Neural progenitor cell (in vitro differentiated cells): ENCODE measurements around the gene CCL5. TPM values are rescaled to one million over a fixed set of nuclear protein-coding genes. Genes with fewer than 3 reads are reported as not detected.

Experiments
- DNase-seq: peaks from one replicate; pipeline ENCODE4 v3.0.0-alpha.2; 2016; ENCODE audit warnings: low spot score
- H2AFZ ChIP-seq: fragments of 200-600 bp; sonication (generic); replicated peaks from 2 replicates; pipeline ENCODE4 v1.6.1; 2016; ENCODE audit warnings: antibody characterized with exemption
- H3F3A ChIP-seq: fragments of 200-600 bp; sonication (generic); 2 replicates; pipeline ENCODE4 v1.6.1; 2016; ENCODE audit warnings: antibody characterized with exemption, low read depth
- H3K27ac ChIP-seq: fragments of 200-600 bp; sonication (generic); 2 replicates; pipeline ENCODE4 v1.5.1; 2016; ENCODE audit warnings: mild to moderate bottlenecking
- H3K27me3 ChIP-seq: fragments of 200-600 bp; sonication (generic); 2 replicates; pipeline ENCODE4 v1.6.1; 2016; ENCODE audit warnings: mild to moderate bottlenecking, moderate library complexity
- H3K36me3 ChIP-seq: fragments of 200-600 bp; sonication (generic); 2 replicates; pipeline ENCODE4 v1.5.1; 2016
- H3K4me1 ChIP-seq: fragments of 200-600 bp; sonication (generic); 2 replicates; pipeline ENCODE4 v1.6.1; 2016; ENCODE audit warnings: mixed run types
- H3K4me2 ChIP-seq: fragments of 200-600 bp; sonication (generic); 2 replicates; pipeline ENCODE4 v1.6.1; 2016
- H3K4me3 ChIP-seq: fragments of 200-600 bp; sonication (generic); 2 replicates; pipeline ENCODE4 v1.5.1; 2016
- H3K79me2 ChIP-seq: fragments of 200-600 bp; sonication (generic); 2 replicates; pipeline ENCODE4 v1.6.1; 2016; ENCODE audit warnings: low read depth
- H3K9ac ChIP-seq: fragments of 200-600 bp; sonication (generic); 2 replicates; pipeline ENCODE4 v1.6.1; 2016
- H3K9me3 ChIP-seq: fragments of 200-600 bp; sonication (generic); 2 replicates; pipeline ENCODE4 v1.5.1; 2016; ENCODE audit warnings: low read depth
- H4K20me1 ChIP-seq: fragments of 200-600 bp; sonication (generic); 2 replicates; pipeline ENCODE4 v1.6.1; 2016; ENCODE audit warnings: low read depth
- H3K27ac Mint-ChIP-seq: 3 replicates; pipeline ENCODE4 v1.8.0; 2021; ENCODE audit warnings: mixed read lengths
- H3K27me3 Mint-ChIP-seq: 2 replicates; pipeline ENCODE4 v1.8.0; 2022; ENCODE audit warnings: low read depth, mild to moderate bottlenecking, inconsistent platforms, moderate library complexity, mixed read lengths; ENCODE audit not compliant: insufficient read depth
- H3K36me3 Mint-ChIP-seq: 3 replicates; pipeline ENCODE4 v1.8.0; 2021; ENCODE audit warnings: mixed read lengths
- H3K4me1 Mint-ChIP-seq: 3 replicates; pipeline ENCODE4 v1.8.0; 2021; ENCODE audit warnings: mixed read lengths
- H3K4me3 Mint-ChIP-seq: 3 replicates; pipeline ENCODE4 v1.8.0; 2021; ENCODE audit warnings: mild to moderate bottlenecking, moderate library complexity, mixed read lengths
- H3K9me3 Mint-ChIP-seq: 3 replicates; pipeline ENCODE4 v1.8.0; 2020; ENCODE audit warnings: mixed read lengths
- CTCF ChIP-seq: fragments of 200-600 bp; sonication (generic); IDR thresholded peaks from 2 replicates; pipeline ENCODE4 v1.5.1; 2017; ENCODE audit warnings: antibody characterized with exemption, mild to moderate bottlenecking
- EZH2 ChIP-seq: fragments of 200-600 bp; sonication (generic); IDR thresholded peaks from 2 replicates; pipeline ENCODE4 v1.6.1; 2017; ENCODE audit warnings: antibody characterized with exemption, mild to moderate bottlenecking, moderate library complexity
- EZH2phosphoT487 ChIP-seq: fragments of 200-600 bp; sonication (generic); IDR thresholded peaks from 2 replicates; pipeline ENCODE4 v1.6.1; 2017; ENCODE audit warnings: antibody characterized with exemption
- total RNA-seq: library from RNA; depleted of rRNA; stranded (reverse); fragments of >200 nt; gene quantifications from 2 replicates; pipeline ENCODE4 v1.2.3, GENCODE V29; 2015; ENCODE audit warnings: low replicate concordance

Gene CCL5
- total RNA-seq, 1 donor from 2014 or later, result not detected

GRCh38 chr17:35889818-35890773 is 9.9 kb upstream of the CCL5 start:
- Mint-ChIP-seq H3K27me3 (no peaks in the 10 kb centered on the region), H3K27ac (peak overlapping the region; percentile 19), H3K4me1 (peaks cover 13% of the 10 kb centered on the region), H3K4me3 (no peak overlapping the region), H3K36me3 (no peaks in the 10 kb centered on the region), H3K9me3 (no peaks in the 10 kb centered on the region)
- no peak overlapping the region for H3K27ac ChIP-seq
- H3K36me3 ChIP-seq, result no peaks in the 10 kb centered on the region
- H3K79me2 ChIP-seq, result no peaks in the 10 kb centered on the region
- H3K27me3 ChIP-seq, result no peaks in the 10 kb centered on the region
- H3K4me2 ChIP-seq, result peak overlapping the region; percentile 0
- H3K4me3 ChIP-seq, result no peak overlapping the region
- no peaks in the 10 kb centered on the region for H3K9me3 ChIP-seq
- peak; percentile 11 for DNase-seq
- no peak overlapping the region for H3K9ac ChIP-seq
- H4K20me1 ChIP-seq, result no peaks in the 10 kb centered on the region
- no peak for TF ChIP-seq EZH2phosphoT487
- no peak for TF ChIP-seq EZH2
- no peak for TF ChIP-seq CTCF
- H2AFZ ChIP-seq, result no peak overlapping the region
- peaks cover 7% of the 10 kb centered on the region for H3K4me1 ChIP-seq
- no peaks in the 10 kb centered on the region for H3F3A ChIP-seq

- no peaks in the 10 kb centered on the region for H4K20me1 ChIP-seq
- no peak overlapping the region for H3K9ac ChIP-seq
- H3K9me3 ChIP-seq, result no peaks in the 10 kb centered on the region
- H2AFZ ChIP-seq, result no peak overlapping the region
- peaks cover 7% of the 10 kb centered on the region for H3K4me1 ChIP-seq
- Mint-ChIP-seq H3K27ac (no peak overlapping the region), H3K27me3 (peaks cover 2% of the 10 kb centered on the region), H3K9me3 (no peaks in the 10 kb centered on the region), H3K36me3 (no peaks in the 10 kb centered on the region), H3K4me1 (peaks cover 13% of the 10 kb centered on the region), H3K4me3 (no peak overlapping the region)
- no peak for DNase-seq
- no peak overlapping the region for H3K4me2 ChIP-seq
- no peaks in the 10 kb centered on the region for H3F3A ChIP-seq
- TF ChIP-seq EZH2, result no peak
- no peak for TF ChIP-seq CTCF
- no peak for TF ChIP-seq EZH2phosphoT487
- no peaks in the 10 kb centered on the region for H3K79me2 ChIP-seq
- H3K27me3 ChIP-seq, result no peaks in the 10 kb centered on the region
- H3K4me3 ChIP-seq, result no peak overlapping the region
- H3K36me3 ChIP-seq, result no peaks in the 10 kb centered on the region
- no peak overlapping the region for H3K27ac ChIP-seq
These were observed 9.1 kb upstream of the CCL5 start for GRCh38 chr17:35889241-35889640.

- no peaks in the 10 kb centered on the region for H3K79me2 ChIP-seq
- Mint-ChIP-seq H3K4me3 (no peak overlapping the region), H3K27me3 (peaks cover 6% of the 10 kb centered on the region), H3K4me1 (no peaks in the 10 kb centered on the region), H3K36me3 (no peaks in the 10 kb centered on the region), H3K9me3 (no peaks in the 10 kb centered on the region), H3K27ac (no peak overlapping the region)
- H3K27ac ChIP-seq, result no peak overlapping the region
- TF ChIP-seq CTCF, result no peak
- TF ChIP-seq EZH2phosphoT487, result no peak
- no peak for TF ChIP-seq EZH2
- no peaks in the 10 kb centered on the region for H3K36me3 ChIP-seq
- H3K4me2 ChIP-seq, result no peak overlapping the region
- no peaks in the 10 kb centered on the region for H3K9me3 ChIP-seq
- H3F3A ChIP-seq, result no peaks in the 10 kb centered on the region
- H3K4me3 ChIP-seq, result no peak overlapping the region
- H3K9ac ChIP-seq, result no peak overlapping the region
- no peak overlapping the region for H2AFZ ChIP-seq
- no peaks in the 10 kb centered on the region for H3K27me3 ChIP-seq
- no peaks in the 10 kb centered on the region for H4K20me1 ChIP-seq
- no peaks in the 10 kb centered on the region for H3K4me1 ChIP-seq
- DNase-seq, result no peak
These were observed 1.8 kb downstream of the CCL5 start for GRCh38 chr17:35878361-35878760.
